Gastroesophageal sphincter (tissue), 4 donors: ENCODE results near the gene APP. TPM values are rescaled to one million over a fixed set of nuclear protein-coding genes. Genes with fewer than 3 reads are reported as not detected.

ENCODE experiments used
- ATAC-seq: fragments of 150-250 bp; one replicate; pipeline ENCODE4 v1.9.1; 2016; ENCODE audit warnings: mild to moderate bottlenecking, moderate library complexity
- H3K27ac ChIP-seq, 4 donors: fragments of 200-600 bp; sonication (generic) in 3 of 4; 1 replicate in 3 of 4; 2 replicates in 1 of 4; pipeline ENCODE4 v1.5.1; 2016 to 2019
- H3K27me3 ChIP-seq: fragments of 200-600 bp; sonication (generic); one replicate; pipeline ENCODE4 v1.5.1; 2019
- H3K36me3 ChIP-seq, 2 donors: fragments of 200-600 bp; sonication (generic); one replicate each; pipeline ENCODE4 v1.5.1; 2019; ENCODE audit warnings: control low read depth in 1 of 2
- H3K4me1 ChIP-seq, 3 donors: fragments of 200-600 bp; sonication (generic); 1 replicate in 2 of 3; 2 replicates in 1 of 3; pipeline ENCODE4 v1.5.1; 2016 to 2019; ENCODE audit warnings: control low read depth in 2 of 3
- H3K4me3 ChIP-seq, 2 donors: fragments of 200-600 bp; sonication (generic); one replicate each; pipeline ENCODE4 v1.5.1; 2019; ENCODE audit warnings: mild to moderate bottlenecking in 1 of 2, moderate library complexity in 1 of 2
- H3K9me3 ChIP-seq, 3 donors: fragments of 200-600 bp; sonication (generic); one replicate each; pipeline ENCODE4 v1.5.1; 2017 to 2019; ENCODE audit warnings: control low read depth in 2 of 3
- EP300 ChIP-seq: sonication (generic); formaldehyde crosslinking; IDR thresholded peaks from one replicate; pipeline ENCODE4 v1.6.1; 2017; ENCODE audit warnings: antibody characterized with exemption, mild to moderate bottlenecking
- POLR2A ChIP-seq, 2 donors: fragments of 450-650 bp; IDR thresholded peaks; one replicate each; pipeline ENCODE4 v1.6.1; 2017; ENCODE audit warnings: antibody characterized with exemption in 2 of 2, mild to moderate bottlenecking in 2 of 2, moderate library complexity in 1 of 2
- POLR2AphosphoS5 ChIP-seq: sonication (generic); formaldehyde crosslinking; IDR thresholded peaks from one replicate; pipeline ENCODE4 v1.6.1; 2017; ENCODE audit warnings: antibody characterized with exemption
- WGBS, 2 donors: methylation state at CpG; one replicate each; pipeline ENCODE4 v1.1.5; 2018; ENCODE audit warnings: low coverage in 1 of 2; 5-methylcytosine and 5-hydroxymethylcytosine counted together
- total RNA-seq, 4 donors: library from RNA; depleted of rRNA; stranded (reverse); fragments of >200 nt; gene quantifications; one replicate each; pipeline ENCODE4 v1.1.0, GENCODE V29; 2016
- TF ChIP-seq, protein P1 (sequence below), 4 experiments: fragments of 200-600 bp in 2 of 4; fragments of 450-650 bp in 2 of 4; sonication (generic) in 1 of 4; IDR thresholded peaks; one replicate each; pipeline ENCODE4 v1.5.1; 2017 to 2019; ENCODE audit warnings: antibody characterized with exemption in 4 of 4, mild to moderate bottlenecking in 2 of 4, moderate library complexity in 2 of 4

The APP gene
- total RNA-seq, 4 donors from 2014 or later = 282 to 724 (median 545) TPM

DNA sequence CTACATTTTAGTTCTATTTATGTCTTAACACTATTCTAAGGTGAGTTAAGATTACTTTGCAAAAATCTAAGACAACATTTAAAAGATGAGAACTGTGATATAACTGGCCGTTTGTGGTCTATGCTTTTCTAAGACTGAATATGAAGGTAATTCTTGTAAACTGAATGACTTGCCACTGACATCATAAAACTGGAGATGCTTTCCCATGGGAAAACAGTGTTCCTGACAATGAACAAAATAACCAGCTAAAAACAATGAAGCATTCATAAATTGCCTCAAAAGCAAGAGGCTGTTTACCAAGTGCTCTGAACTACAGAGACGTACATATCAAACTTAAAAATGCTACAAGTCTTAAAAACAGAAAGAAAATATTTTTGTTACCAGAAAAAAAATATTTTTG lies 54.7 kb downstream of the APP start:
- Histone ChIP-seq H3K4me3 (no peak overlapping the region), H3K9me3 (no peaks in the 10 kb centered on the region), H3K27me3 (no peaks in the 10 kb centered on the region), H3K36me3 (no peaks in the 10 kb centered on the region), H3K27ac (peak overlapping the region in 2 of 4 donors; percentile 56 to 57), H3K4me1 (peaks cover 5 to 66% (median 31%) of the 10 kb centered on the region in 3 donors)
- peak; percentile 9 for ATAC-seq
- TF ChIP-seq EP300 = no peak
- no peak for TF ChIP-seq POLR2A (IDR thresholded peaks at IDR 0.05)
- TF ChIP-seq POLR2AphosphoS5 = no peak
- TF ChIP-seq, protein P1, sequence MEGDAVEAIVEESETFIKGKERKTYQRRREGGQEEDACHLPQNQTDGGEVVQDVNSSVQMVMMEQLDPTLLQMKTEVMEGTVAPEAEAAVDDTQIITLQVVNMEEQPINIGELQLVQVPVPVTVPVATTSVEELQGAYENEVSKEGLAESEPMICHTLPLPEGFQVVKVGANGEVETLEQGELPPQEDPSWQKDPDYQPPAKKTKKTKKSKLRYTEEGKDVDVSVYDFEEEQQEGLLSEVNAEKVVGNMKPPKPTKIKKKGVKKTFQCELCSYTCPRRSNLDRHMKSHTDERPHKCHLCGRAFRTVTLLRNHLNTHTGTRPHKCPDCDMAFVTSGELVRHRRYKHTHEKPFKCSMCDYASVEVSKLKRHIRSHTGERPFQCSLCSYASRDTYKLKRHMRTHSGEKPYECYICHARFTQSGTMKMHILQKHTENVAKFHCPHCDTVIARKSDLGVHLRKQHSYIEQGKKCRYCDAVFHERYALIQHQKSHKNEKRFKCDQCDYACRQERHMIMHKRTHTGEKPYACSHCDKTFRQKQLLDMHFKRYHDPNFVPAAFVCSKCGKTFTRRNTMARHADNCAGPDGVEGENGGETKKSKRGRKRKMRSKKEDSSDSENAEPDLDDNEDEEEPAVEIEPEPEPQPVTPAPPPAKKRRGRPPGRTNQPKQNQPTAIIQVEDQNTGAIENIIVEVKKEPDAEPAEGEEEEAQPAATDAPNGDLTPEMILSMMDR (IDR thresholded peaks at IDR 0.05) = no peak
- WGBS, 2 donors = 28 to 29% methylated on average over 2 of the region's 2 CpGs

DNA sequence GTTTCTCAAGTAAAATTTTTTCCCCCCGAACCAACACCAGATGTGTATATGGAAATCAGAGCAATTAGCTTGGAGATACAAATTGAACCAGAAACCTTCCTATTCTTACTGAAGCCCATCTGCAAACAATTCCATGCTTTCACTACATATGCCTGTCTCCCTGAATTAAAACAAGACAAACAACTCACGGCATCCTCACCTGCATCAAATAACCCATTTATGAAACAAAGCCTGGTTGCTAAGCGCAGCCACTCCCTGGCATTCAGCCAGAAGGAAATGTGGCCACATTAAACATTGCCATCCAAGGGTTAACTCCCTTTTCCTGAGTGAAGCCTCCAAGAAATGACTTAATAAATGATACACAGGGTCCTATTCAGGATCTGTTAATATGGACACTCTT lies 55.3 kb downstream of the APP start:
- Histone ChIP-seq H3K4me1 (peaks cover 5 to 68% (median 31%) of the 10 kb centered on the region in 3 donors), H3K27ac (peak overlapping the region in 3 of 4 donors; percentile 18 to 49 (median 31)), H3K4me3 (no peak overlapping the region), H3K9me3 (no peaks in the 10 kb centered on the region), H3K36me3 (no peaks in the 10 kb centered on the region), H3K27me3 (no peaks in the 10 kb centered on the region)
- TF ChIP-seq POLR2AphosphoS5 = no peak
- TF ChIP-seq POLR2A (IDR thresholded peaks at IDR 0.05) = no peak
- TF ChIP-seq EP300 = no peak
- TF ChIP-seq, protein P1 (IDR thresholded peaks at IDR 0.05) = no peak
- no peak for ATAC-seq
- WGBS, 2 donors = 53 to 82% methylated on average over 3 of the region's 3 CpGs

DNA sequence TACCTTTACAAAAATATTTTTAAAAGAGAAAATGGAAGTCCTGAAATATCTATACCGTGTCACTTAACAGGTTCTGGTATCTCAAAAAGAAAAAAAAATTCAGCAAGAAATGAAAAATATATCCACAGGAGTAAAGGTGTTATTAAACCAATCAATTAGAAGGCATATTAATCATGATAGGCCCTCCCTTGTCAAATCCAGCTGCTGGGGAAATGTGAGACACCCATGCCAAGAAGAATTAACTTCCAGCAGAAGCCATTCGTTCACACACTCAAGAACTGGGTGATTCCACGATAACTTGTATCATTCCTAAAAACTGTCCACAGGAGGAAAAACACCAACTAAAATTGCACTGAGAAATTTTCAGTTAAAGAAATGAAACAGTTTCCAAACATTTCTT lies 57.6 kb downstream of the APP start:
- Histone ChIP-seq H3K36me3 (peaks cover 0 to 11% of the 10 kb centered on the region in 2 donors), H3K4me1 (peaks cover 5 to 53% (median 29%) of the 10 kb centered on the region in 3 donors), H3K27me3 (no peaks in the 10 kb centered on the region), H3K9me3 (no peaks in the 10 kb centered on the region), H3K4me3 (no peak overlapping the region), H3K27ac (peak overlapping the region in 1 of 4 donors; percentile 17)
- ATAC-seq = no peak
- WGBS, 2 donors = 37 to 51% methylated on average over 3 of the region's 3 CpGs
- TF ChIP-seq POLR2AphosphoS5 (no peak), EP300 (no peak), POLR2A (IDR thresholded peaks at IDR 0.05) (no peak)
- TF ChIP-seq, protein P1 (IDR thresholded peaks at IDR 0.05) = no peak

DNA sequence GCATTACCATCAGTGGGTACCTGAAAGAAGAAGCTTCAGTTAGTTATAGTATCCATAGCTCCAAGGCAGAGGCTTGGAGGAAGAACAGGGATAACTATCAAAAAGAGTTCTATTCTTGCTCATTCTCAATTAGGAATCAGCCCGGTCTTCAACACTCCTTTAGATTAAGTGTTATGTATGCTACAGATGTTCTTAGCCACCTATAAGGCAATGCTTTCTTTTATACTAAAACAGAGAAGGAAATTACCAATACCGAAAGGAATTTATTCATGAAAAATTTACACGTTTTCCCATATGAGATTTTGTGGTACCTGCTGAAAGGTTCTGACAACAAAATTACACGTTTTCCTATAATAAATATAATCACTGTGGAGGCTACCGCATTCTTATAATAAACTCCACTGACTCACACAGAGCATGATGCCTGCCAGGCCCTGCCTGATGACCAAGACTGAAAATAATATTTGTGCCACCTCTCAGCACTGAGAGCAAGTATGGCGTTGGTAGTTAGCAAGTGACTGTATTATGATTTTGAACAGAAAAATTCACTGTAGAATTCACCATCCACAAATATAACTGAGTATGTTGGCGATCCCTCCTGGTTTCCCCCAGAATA lies 58.3 kb downstream of the APP start:
- peak overlapping the region in 3 of 4 donors; percentile 2 to 37 (median 17) for H3K27ac ChIP-seq
- WGBS, 2 donors = 75 to 80% methylated on average over 5 to 7 of the region's 7 CpGs
- H3K27me3 ChIP-seq = no peaks in the 10 kb centered on the region
- H3K36me3 ChIP-seq = peaks cover 0 to 11% of the 10 kb centered on the region in 2 donors
- peaks cover 5 to 46% (median 24%) of the 10 kb centered on the region in 3 donors for H3K4me1 ChIP-seq
- ATAC-seq = no peak
- H3K9me3 ChIP-seq = no peaks in the 10 kb centered on the region
- TF ChIP-seq, protein P1 (IDR thresholded peaks at IDR 0.05) = no peak
- H3K4me3 ChIP-seq = no peak overlapping the region

GRCh38 chr21:26110715-26111114 lies 59.9 kb downstream of the APP start:
- no peak for ATAC-seq
- Histone ChIP-seq H3K4me3 (no peak overlapping the region), H3K36me3 (peaks cover 0 to 11% of the 10 kb centered on the region in 2 donors), H3K27ac (no peak overlapping the region), H3K9me3 (no peaks in the 10 kb centered on the region), H3K27me3 (no peaks in the 10 kb centered on the region), H3K4me1 (peaks cover 0 to 30% (median 15%) of the 10 kb centered on the region in 3 donors)
- TF ChIP-seq POLR2A (IDR thresholded peaks at IDR 0.05) (no peak), POLR2AphosphoS5 (no peak), EP300 (no peak)
- TF ChIP-seq, protein P1 (IDR thresholded peaks at IDR 0.05) = no peak
- WGBS, 2 donors = 28 to 45% methylated on average over 2 of the region's 2 CpGs
